Measurements from ENCODE around the gene ZNF555.

Gene ZNF555

DNA sequence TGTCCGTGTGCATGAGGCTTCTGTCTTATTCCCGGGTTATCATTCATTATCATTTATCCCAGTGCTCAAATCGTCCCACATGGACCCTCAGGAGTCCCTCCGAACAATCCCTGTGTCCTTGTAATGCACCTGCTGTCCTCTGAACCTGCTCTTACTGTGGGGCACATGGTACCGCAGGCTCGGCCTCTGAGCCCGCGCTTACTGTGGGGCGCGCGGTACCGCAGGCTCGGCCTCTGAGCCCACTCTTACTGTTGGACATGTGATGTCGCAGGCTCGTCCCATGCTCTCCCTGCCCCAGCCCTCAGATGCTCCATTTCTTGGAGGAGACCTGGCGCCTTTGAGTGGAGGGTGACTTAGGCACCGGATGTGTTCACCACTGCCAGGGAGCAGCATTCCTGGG is 38.4 kb upstream of the ZNF555 start:
- H3K9ac ChIP-seq (ENCODE audit: low read length): no peak overlapping the region
- 97% methylated on average over 17 of the region's 17 CpGs for WGBS
- no peak overlapping the region for H2BK120ac ChIP-seq (ENCODE audit: low read depth, low read length)
- H3K23ac ChIP-seq (ENCODE audit: low read length in 2 of 2): no peak overlapping the region
- no peak overlapping the region for H2BK5ac ChIP-seq (ENCODE audit: low read depth, low read length, poor library complexity, severe bottlenecking)
- H4K91ac ChIP-seq (ENCODE audit: low read length): no peak overlapping the region
- H4K8ac ChIP-seq (ENCODE audit: low read length): no peak overlapping the region
- no peaks in the 10 kb centered on the region for H3K4me1 ChIP-seq (ENCODE audit: control insufficient read depth, insufficient read depth, low read depth, low read length)
- no peak overlapping the region for H3K14ac ChIP-seq (ENCODE audit: low read length in 2 of 2)
- H3K27ac ChIP-seq (ENCODE audit: low read length, poor library complexity, severe bottlenecking): no peak overlapping the region
- peaks cover 58% of the 10 kb centered on the region for H3K79me1 ChIP-seq (replicated peaks; ENCODE audit: low read length, poor library complexity, severe bottlenecking)
- H3K4me3 ChIP-seq (ENCODE audit: insufficient read depth in 1 of 2, low read depth in 1 of 2, low read length in 2 of 2): no peak overlapping the region
- H3K27me3 ChIP-seq (ENCODE audit: control insufficient read depth in 1 of 2, insufficient read depth in 1 of 2, low read length in 2 of 2): no peaks in the 10 kb centered on the region
- no peak overlapping the region for H2AK5ac ChIP-seq (ENCODE audit: low read length, severe bottlenecking)
- no peak for DNase-seq
- H2BK12ac ChIP-seq (ENCODE audit: low read length in 2 of 2): no peak overlapping the region
- H3K4ac ChIP-seq (ENCODE audit: low read depth in 1 of 2, low read length in 2 of 2): no peak overlapping the region
- H3K4me2 ChIP-seq (ENCODE audit: low read length, poor library complexity, severe bottlenecking): no peak overlapping the region
- no peaks in the 10 kb centered on the region for H3K9me3 ChIP-seq (ENCODE audit: control insufficient read depth, low read length)
- H3K18ac ChIP-seq (ENCODE audit: low read depth in 1 of 2, low read length in 2 of 2): no peak overlapping the region
- H2AFZ ChIP-seq (ENCODE audit: low read depth, low read length): no peak overlapping the region
- no peak overlapping the region for H2BK15ac ChIP-seq (ENCODE audit: low read depth, poor library complexity, severe bottlenecking)
- H3K36me3 ChIP-seq (ENCODE audit: control insufficient read depth in 1 of 2, insufficient read depth in 2 of 2, low read depth in 1 of 2, low read length in 2 of 2): peaks cover 40 to 97% of the 10 kb centered on the region in 2 experiments

DNA sequence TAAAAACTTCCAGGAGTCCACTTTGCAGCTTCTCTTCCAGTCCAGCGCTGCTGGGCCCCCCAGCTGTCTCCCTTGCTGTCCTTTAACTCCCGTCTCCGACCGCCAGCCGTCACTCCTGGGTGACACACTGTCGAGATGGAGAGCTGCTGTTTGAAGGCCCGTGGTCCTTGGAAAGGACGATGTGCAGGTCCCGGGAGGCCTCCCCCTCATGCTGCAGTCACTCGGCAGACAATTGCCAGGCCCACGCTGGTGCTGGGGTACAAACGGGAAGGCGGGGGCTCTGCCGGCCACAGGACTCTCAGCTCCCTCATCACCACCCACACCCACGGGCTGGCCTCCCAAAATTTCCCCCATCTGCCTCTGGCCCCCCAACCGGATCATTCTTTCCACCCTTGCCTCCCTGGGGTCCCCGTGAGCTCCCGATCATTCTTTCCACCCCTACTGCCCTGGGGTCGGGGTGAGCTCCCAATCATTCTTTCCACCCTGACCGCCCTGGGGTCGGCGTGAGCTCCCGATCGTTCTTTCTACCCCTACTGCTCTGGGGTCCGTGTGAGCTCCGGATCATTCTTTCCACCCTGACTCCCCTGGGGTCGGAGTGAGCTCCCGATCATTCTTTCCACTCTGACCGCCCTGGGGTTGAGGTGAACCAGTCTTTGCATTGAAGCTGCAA is 37.7 kb upstream of the ZNF555 start:
- Histone ChIP-seq H2BK120ac (ENCODE audit: low read depth, low read length) (no peak overlapping the region), H3K4ac (ENCODE audit: low read depth in 1 of 2, low read length in 2 of 2) (no peak overlapping the region), H3K9me3 (ENCODE audit: control insufficient read depth, low read length) (no peaks in the 10 kb centered on the region), H3K79me1 (replicated peaks; ENCODE audit: low read length, poor library complexity, severe bottlenecking) (peaks cover 58% of the 10 kb centered on the region), H2AFZ (ENCODE audit: low read depth, low read length) (no peak overlapping the region), H3K27ac (ENCODE audit: low read length, poor library complexity, severe bottlenecking) (no peak overlapping the region), H3K23ac (ENCODE audit: low read length in 2 of 2) (no peak overlapping the region), H2BK15ac (ENCODE audit: low read depth, poor library complexity, severe bottlenecking) (no peak overlapping the region), H3K4me2 (ENCODE audit: low read length, poor library complexity, severe bottlenecking) (no peak overlapping the region), H4K91ac (ENCODE audit: low read length) (no peak overlapping the region), H3K27me3 (ENCODE audit: control insufficient read depth in 1 of 2, insufficient read depth in 1 of 2, low read length in 2 of 2) (no peaks in the 10 kb centered on the region), H2BK5ac (ENCODE audit: low read depth, low read length, poor library complexity, severe bottlenecking) (no peak overlapping the region), H2BK12ac (ENCODE audit: low read length in 2 of 2) (no peak overlapping the region), H3K36me3 (ENCODE audit: control insufficient read depth in 1 of 2, insufficient read depth in 2 of 2, low read depth in 1 of 2, low read length in 2 of 2) (peaks cover 45 to 97% of the 10 kb centered on the region in 2 experiments), H3K4me1 (ENCODE audit: control insufficient read depth, insufficient read depth, low read depth, low read length) (no peaks in the 10 kb centered on the region), H4K8ac (ENCODE audit: low read length) (no peak overlapping the region), H3K14ac (ENCODE audit: low read length in 2 of 2) (no peak overlapping the region), H3K18ac (ENCODE audit: low read depth in 1 of 2, low read length in 2 of 2) (no peak overlapping the region), H2AK5ac (ENCODE audit: low read length, severe bottlenecking) (no peak overlapping the region), H3K9ac (ENCODE audit: low read length) (no peak overlapping the region), H3K4me3 (ENCODE audit: insufficient read depth in 1 of 2, low read depth in 1 of 2, low read length in 2 of 2) (no peak overlapping the region)
- 96% methylated on average over 29 of the region's 29 CpGs for WGBS
- no peak for DNase-seq

DNA sequence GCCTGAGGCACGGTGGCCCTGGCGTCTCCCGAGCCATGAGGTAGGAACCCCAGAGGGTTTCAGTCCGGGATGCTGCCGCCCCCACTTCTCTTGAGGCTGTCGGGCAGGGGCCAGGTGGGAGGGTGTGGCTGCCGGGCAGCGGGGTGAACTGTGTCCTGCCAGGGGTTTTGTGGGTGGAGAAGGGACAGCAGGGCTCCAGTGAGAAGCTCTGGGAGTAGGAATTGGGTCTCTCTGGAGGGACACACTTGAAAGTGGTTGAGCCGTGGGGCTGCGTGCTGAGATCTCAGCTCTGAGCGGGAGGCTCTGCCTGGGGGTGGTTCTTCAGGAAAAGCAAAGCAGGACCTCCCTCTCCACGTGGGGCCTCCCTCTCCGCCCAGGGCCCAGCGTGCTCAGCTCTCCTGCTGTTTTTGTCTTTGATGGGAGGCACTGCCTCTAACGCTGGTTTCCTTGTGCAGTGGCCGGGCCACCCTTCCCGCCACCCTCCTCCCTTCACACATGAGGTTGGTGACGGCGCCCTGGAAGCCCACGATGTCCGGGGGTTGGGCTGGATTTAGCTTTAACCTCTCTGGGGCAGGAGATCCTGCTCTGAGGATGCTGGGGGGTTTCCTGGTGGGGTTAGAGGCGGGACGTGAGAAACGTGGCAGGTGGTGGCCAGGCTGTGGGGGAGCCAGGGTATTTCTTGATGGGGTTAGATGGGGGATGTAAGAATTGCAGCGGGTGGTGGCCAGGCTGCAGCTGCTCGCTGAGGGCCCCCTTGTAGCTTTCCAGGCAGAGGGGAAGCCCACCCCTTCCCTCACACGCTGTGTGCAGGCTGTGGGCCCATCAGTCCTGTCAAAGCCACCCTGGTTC is 36.9 kb upstream of the ZNF555 start:
- Histone ChIP-seq H3K14ac (ENCODE audit: low read length in 2 of 2) (no peak overlapping the region), H2AFZ (ENCODE audit: low read depth, low read length) (no peak overlapping the region), H3K36me3 (ENCODE audit: control insufficient read depth in 1 of 2, insufficient read depth in 2 of 2, low read depth in 1 of 2, low read length in 2 of 2) (peaks cover 53 to 98% of the 10 kb centered on the region in 2 experiments), H3K27me3 (ENCODE audit: control insufficient read depth in 1 of 2, insufficient read depth in 1 of 2, low read length in 2 of 2) (no peaks in the 10 kb centered on the region), H3K4me3 (ENCODE audit: insufficient read depth in 1 of 2, low read depth in 1 of 2, low read length in 2 of 2) (no peak overlapping the region), H3K9me3 (ENCODE audit: control insufficient read depth, low read length) (no peaks in the 10 kb centered on the region), H3K18ac (ENCODE audit: low read depth in 1 of 2, low read length in 2 of 2) (no peak overlapping the region), H2BK5ac (ENCODE audit: low read depth, low read length, poor library complexity, severe bottlenecking) (no peak overlapping the region), H4K91ac (ENCODE audit: low read length) (no peak overlapping the region), H3K27ac (ENCODE audit: low read length, poor library complexity, severe bottlenecking) (no peak overlapping the region), H3K79me1 (replicated peaks; ENCODE audit: low read length, poor library complexity, severe bottlenecking) (peaks cover 55% of the 10 kb centered on the region), H3K4me1 (ENCODE audit: control insufficient read depth, insufficient read depth, low read depth, low read length) (no peaks in the 10 kb centered on the region), H4K8ac (ENCODE audit: low read length) (no peak overlapping the region), H2BK12ac (ENCODE audit: low read length in 2 of 2) (no peak overlapping the region), H2BK15ac (ENCODE audit: low read depth, poor library complexity, severe bottlenecking) (no peak overlapping the region), H3K4me2 (ENCODE audit: low read length, poor library complexity, severe bottlenecking) (no peak overlapping the region), H3K9ac (ENCODE audit: low read length) (no peak overlapping the region), H3K23ac (ENCODE audit: low read length in 2 of 2) (no peak overlapping the region), H2BK120ac (ENCODE audit: low read depth, low read length) (no peak overlapping the region), H2AK5ac (ENCODE audit: low read length, severe bottlenecking) (no peak overlapping the region), H3K4ac (ENCODE audit: low read depth in 1 of 2, low read length in 2 of 2) (no peak overlapping the region)
- WGBS: 93% methylated on average over 24 of the region's 27 CpGs
- DNase-seq: no peak

DNA sequence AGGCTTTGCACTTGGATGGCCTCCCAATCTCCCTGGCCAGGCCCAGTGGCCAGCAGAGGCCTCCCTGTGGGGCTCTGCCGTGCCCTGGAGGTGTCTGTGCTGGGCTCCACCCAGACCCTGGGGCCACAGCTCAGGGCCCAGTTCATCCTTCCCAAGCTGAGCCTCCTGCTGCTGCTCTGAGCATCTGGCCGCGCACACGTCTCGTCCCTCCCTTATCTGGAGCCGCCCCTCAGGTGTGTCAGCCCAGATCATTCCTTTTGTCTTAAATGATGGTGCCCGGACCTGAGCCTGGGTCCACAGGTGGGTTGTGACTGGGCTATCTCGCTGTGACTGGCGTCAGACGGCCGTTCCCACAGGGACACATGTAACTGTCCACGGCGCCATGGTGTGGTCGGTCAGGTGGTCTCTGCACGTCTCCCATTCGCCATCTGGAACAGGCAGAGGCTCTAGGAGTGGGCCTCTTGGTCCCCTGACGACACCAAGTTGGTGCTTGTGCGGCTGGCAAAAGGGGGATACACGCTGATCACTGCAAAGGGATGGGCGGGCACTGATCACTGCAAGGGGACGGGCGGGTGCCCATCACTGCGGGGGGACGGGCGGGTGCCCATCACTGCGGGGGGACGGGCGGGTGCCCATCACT is 35.9 kb upstream of the ZNF555 start:
- H3K4me2 ChIP-seq (ENCODE audit: low read length, poor library complexity, severe bottlenecking): no peak overlapping the region
- H2BK15ac ChIP-seq (ENCODE audit: low read depth, poor library complexity, severe bottlenecking): no peak overlapping the region
- no peak overlapping the region for H3K9ac ChIP-seq (ENCODE audit: low read length)

More for the DNA sequence above, 35.9 kb upstream of the ZNF555 start:
- no peak overlapping the region for H3K18ac ChIP-seq (ENCODE audit: low read depth in 1 of 2, low read length in 2 of 2)
- H3K23ac ChIP-seq (ENCODE audit: low read length in 2 of 2): no peak overlapping the region
- no peaks in the 10 kb centered on the region for H3K27me3 ChIP-seq (ENCODE audit: control insufficient read depth in 1 of 2, insufficient read depth in 1 of 2, low read length in 2 of 2)
- H3K79me1 ChIP-seq (replicated peaks; ENCODE audit: low read length, poor library complexity, severe bottlenecking): peaks cover 48% of the 10 kb centered on the region
- no peak overlapping the region for H3K27ac ChIP-seq (ENCODE audit: low read length, poor library complexity, severe bottlenecking)
- H2BK12ac ChIP-seq (ENCODE audit: low read length in 2 of 2): no peak overlapping the region
- peaks cover 51 to 99% of the 10 kb centered on the region in 2 experiments for H3K36me3 ChIP-seq (ENCODE audit: control insufficient read depth in 1 of 2, insufficient read depth in 2 of 2, low read depth in 1 of 2, low read length in 2 of 2)
- 98% methylated on average over 24 of the region's 28 CpGs for WGBS
- no peak overlapping the region for H3K14ac ChIP-seq (ENCODE audit: low read length in 2 of 2)
- no peak overlapping the region for H4K91ac ChIP-seq (ENCODE audit: low read length)
- no peak overlapping the region for H2AK5ac ChIP-seq (ENCODE audit: low read length, severe bottlenecking)
- DNase-seq: no peak
- no peak overlapping the region for H3K4ac ChIP-seq (ENCODE audit: low read depth in 1 of 2, low read length in 2 of 2)
- no peak overlapping the region for H2BK5ac ChIP-seq (ENCODE audit: low read depth, low read length, poor library complexity, severe bottlenecking)
- H4K8ac ChIP-seq (ENCODE audit: low read length): no peak overlapping the region
- H3K9me3 ChIP-seq (ENCODE audit: control insufficient read depth, low read length): no peaks in the 10 kb centered on the region
- no peak overlapping the region for H2BK120ac ChIP-seq (ENCODE audit: low read depth, low read length)
- no peak overlapping the region for H2AFZ ChIP-seq (ENCODE audit: low read depth, low read length)
- H3K4me3 ChIP-seq (ENCODE audit: insufficient read depth in 1 of 2, low read depth in 1 of 2, low read length in 2 of 2): no peak overlapping the region
- H3K4me1 ChIP-seq (ENCODE audit: control insufficient read depth, insufficient read depth, low read depth, low read length): no peaks in the 10 kb centered on the region
